CD4-positive, alpha-beta memory T cell (primary cell): ENCODE results near the gene TMEM95. TPM values are rescaled to one million over a fixed set of nuclear protein-coding genes. Genes with fewer than 3 reads are reported as not detected.

Experiments used
- CTCF ChIA-PET: fragments of 350-600 bp; sonication (Branson Sonifier 250); formaldehyde crosslinking; loops from one replicate; lab custom pipeline; 2021; ENCODE audit warnings: inconsistent platforms; ENCODE audit not compliant: partially characterized antibody; lab: Charles Lee
- POLR2A ChIA-PET: fragments of 350-600 bp; sonication (Branson Sonifier 250); formaldehyde crosslinking; loops from one replicate; lab custom pipeline; 2021; ENCODE audit not compliant: partially characterized antibody; lab: Charles Lee
- DNase-seq, 5 donors: peaks; one replicate each; pipeline versions ENCODE4 v3.0.0 to v3.0.0-alpha.2; 2020 to 2022; ENCODE audit warnings: mixed read lengths in 1 of 5
- H3K27ac ChIP-seq: one replicate; pipeline ENCODE4 v1.7.0; 2013; ENCODE audit warnings: low read depth, low read length
- H3K27me3 ChIP-seq: 2 replicates; pipeline ENCODE4 v1.7.0; 2013; ENCODE audit warnings: mild to moderate bottlenecking, low read length, moderate library complexity; ENCODE audit not compliant: insufficient read depth
- H3K36me3 ChIP-seq: 2 replicates; pipeline ENCODE4 v1.7.0; 2013; ENCODE audit warnings: mild to moderate bottlenecking, low read length, moderate library complexity; ENCODE audit not compliant: insufficient read depth
- H3K4me1 ChIP-seq: 2 replicates; pipeline ENCODE4 v1.7.0; 2013; ENCODE audit warnings: mild to moderate bottlenecking, low read length, moderate library complexity; ENCODE audit not compliant: insufficient read depth
- H3K4me3 ChIP-seq, 2 donors: one replicate each; pipeline ENCODE4 v1.7.0; 2013; ENCODE audit warnings: low read length in 2 of 2, mild to moderate bottlenecking in 1 of 2
- H3K9me3 ChIP-seq, 2 donors: one replicate each; pipeline ENCODE4 v1.7.0; 2013; ENCODE audit warnings: low read length in 2 of 2, control low read depth in 1 of 2; ENCODE audit not compliant: control insufficient read depth in 1 of 2
- H3K27ac Mint-ChIP-seq, 7 donors: one replicate each; pipeline ENCODE4 v1.8.0; 2020 to 2021; ENCODE audit warnings: mixed read lengths in 7 of 7, mild to moderate bottlenecking in 6 of 7, inconsistent platforms in 3 of 7, moderate library complexity in 3 of 7
- H3K27me3 Mint-ChIP-seq, 2 donors: one replicate each; pipeline ENCODE4 v1.8.0; 2020 to 2021; ENCODE audit warnings: mixed read lengths in 2 of 2
- H3K36me3 Mint-ChIP-seq, 2 donors: one replicate each; pipeline ENCODE4 v1.8.0; 2020 to 2021; ENCODE audit warnings: mixed read lengths in 2 of 2, inconsistent platforms in 1 of 2, mild to moderate bottlenecking in 1 of 2
- H3K4me1 Mint-ChIP-seq, 4 donors: one replicate each; pipeline ENCODE4 v1.8.0; 2020 to 2021; ENCODE audit warnings: mixed read lengths in 4 of 4, mild to moderate bottlenecking in 1 of 4
- H3K4me3 Mint-ChIP-seq, 8 donors: one replicate each; pipeline ENCODE4 v1.8.0; 2020 to 2021; ENCODE audit warnings: mixed read lengths in 8 of 8, mild to moderate bottlenecking in 7 of 8, moderate library complexity in 6 of 8, inconsistent platforms in 3 of 8
- H3K9me3 Mint-ChIP-seq, 8 donors: one replicate each; pipeline ENCODE4 v1.8.0; 2020 to 2021; ENCODE audit warnings: mixed read lengths in 8 of 8, mild to moderate bottlenecking in 5 of 8, inconsistent platforms in 3 of 8, moderate library complexity in 1 of 8
- intact Hi-C: fragments of 100-400 bp; cut with micrococcal nuclease; formaldehyde crosslinking; loops from one replicate; pipeline ENCODE4 v1.15.1; 2023
- polyA plus RNA-seq, 2 donors: library from polyadenylated mRNA; unstranded; fragments of 300-500 nt; fragmentation: Illumina TruSeq; gene quantifications; one replicate each; pipeline ENCODE4 v1.2.3, GENCODE V29; 2021
- total RNA-seq, 2 experiments: library from RNA; stranded (reverse); gene quantifications; one replicate each; pipeline ENCODE4 v1.2.3, GENCODE V29; 2021

The TMEM95 gene
- total and polyA plus RNA-seq, 4 experiments from 2014 or later, result not detected

- CTCF ChIA-PET, result interaction anchor here (0.9 to 6.5 kb wide), 11 partner anchors 8 to 278 kb away, joined by 3 to 115 read pairs (median 5); partner anchors contain the start of genes ACAP1, GPS2 and TMEM95
- no peak overlapping the region for H3K4me3 ChIP-seq
- no peak overlapping the region for H3K4me3 Mint-ChIP-seq
- intact Hi-C loops, result loop anchor here (1.0 kb wide), 4 partner anchors 12 to 44 kb away; partner anchors contain the start of gene ACAP1
- peaks cover 20% of the 10 kb centered on the region for H3K4me1 ChIP-seq
- no peaks in the 10 kb centered on the region for H3K27me3 Mint-ChIP-seq
- no peaks in the 10 kb centered on the region for H3K27me3 ChIP-seq
- no peaks in the 10 kb centered on the region for H3K9me3 Mint-ChIP-seq
- POLR2A ChIA-PET, result interaction anchor here (1.3 to 6.8 kb wide), 3 partner anchors 11 to 28 kb away, joined by 5 to 61 read pairs (median 12); partner anchors contain the start of gene ACAP1
- H3K9me3 ChIP-seq, result no peaks in the 10 kb centered on the region
- peaks cover 9 to 38% of the 10 kb centered on the region in 2 donors for H3K36me3 Mint-ChIP-seq
- DNase-seq, result peak; percentile 50 to 72 (median 56)
- peaks cover 27% of the 10 kb centered on the region for H3K36me3 ChIP-seq
- H3K4me1 Mint-ChIP-seq, result peaks cover 17 to 28% (median 18%) of the 10 kb centered on the region in 4 donors
- H3K27ac Mint-ChIP-seq, result peak overlapping the region in 3 of 7 donors; percentile 18 to 78 (median 55)
- H3K27ac ChIP-seq, result no peak overlapping the region
Observed at GRCh38 chr17:7323731-7324437, 31.1 kb upstream of the TMEM95 start.

DNA sequence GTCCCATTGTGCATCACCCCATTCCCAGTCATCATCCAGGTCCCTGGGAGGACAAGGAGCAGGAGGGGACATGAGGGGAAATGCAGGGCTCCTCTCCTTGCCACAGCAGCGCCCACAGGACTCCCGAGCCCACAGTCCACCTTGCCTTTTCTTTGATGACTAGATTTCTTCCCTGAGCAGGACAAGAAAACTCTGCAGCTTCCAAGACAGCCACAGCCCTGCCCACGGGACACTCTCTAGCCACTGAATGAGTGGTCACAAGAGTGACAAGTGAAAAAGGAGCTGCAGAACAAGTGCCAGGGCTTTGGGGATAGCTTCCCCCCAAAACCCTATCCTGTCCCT, 30.5 kb upstream of the TMEM95 start:
- Mint-ChIP-seq H3K36me3 (peaks cover 8 to 36% of the 10 kb centered on the region in 2 donors), H3K27me3 (no peaks in the 10 kb centered on the region), H3K9me3 (peaks cover 0 to 3% (median 0%) of the 10 kb centered on the region in 8 donors), H3K27ac (peak overlapping the region in 3 of 7 donors; percentile 18 to 78 (median 55)), H3K4me3 (no peak overlapping the region), H3K4me1 (peaks cover 17 to 31% (median 20%) of the 10 kb centered on the region in 4 donors)
- Histone ChIP-seq H3K27me3 (no peaks in the 10 kb centered on the region), H3K4me3 (no peak overlapping the region), H3K4me1 (peaks cover 20% of the 10 kb centered on the region), H3K9me3 (no peaks in the 10 kb centered on the region), H3K27ac (no peak overlapping the region), H3K36me3 (peaks cover 27% of the 10 kb centered on the region)
- ChIA-PET CTCF (interaction anchor here (0.9 to 6.5 kb wide), 9 partner anchors 9 to 278 kb away, joined by 3 to 115 read pairs (median 6); partner anchors contain the start of genes ACAP1, GPS2 and TMEM95), POLR2A (interaction anchor here (0.7 to 6.8 kb wide), 6 partner anchors 12 to 28 kb away, joined by 3 to 61 read pairs (median 8); partner anchors contain the start of gene ACAP1)
- intact Hi-C loops, result loop anchor here (1.0 kb wide), 4 partner anchors 12 to 44 kb away; partner anchors contain the start of gene ACAP1
- DNase-seq, result no peak

DNA sequence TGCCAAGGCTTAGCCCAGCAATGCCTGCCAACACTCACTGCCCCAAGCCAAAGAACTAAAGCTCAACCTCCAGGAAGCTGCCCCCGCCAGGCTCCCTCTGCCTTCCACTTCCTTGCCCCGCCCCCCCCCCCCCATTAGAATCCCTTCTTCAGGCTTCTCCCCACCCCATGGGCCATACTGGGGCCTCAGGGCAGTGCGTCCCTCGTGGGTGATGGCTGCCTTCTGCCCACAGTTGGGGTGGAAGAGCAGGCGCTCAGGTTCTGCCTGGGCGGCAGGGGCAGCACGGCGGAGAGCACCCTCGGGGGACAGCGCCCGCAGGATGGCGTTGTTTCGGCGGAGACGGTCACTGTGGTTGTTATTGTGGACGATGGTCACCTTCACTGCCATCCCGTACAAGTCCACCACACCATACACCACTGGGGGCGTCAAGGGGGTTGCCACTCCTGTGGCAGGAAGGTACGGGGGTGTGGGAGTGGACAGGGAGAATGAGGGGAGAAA, 29.9 kb upstream of the TMEM95 start:
- no peak for DNase-seq
- H3K27ac Mint-ChIP-seq, result peak overlapping the region in 2 of 7 donors; percentile 18 to 66
- H3K4me3 Mint-ChIP-seq, result no peak overlapping the region
- H3K27ac ChIP-seq, result no peak overlapping the region
- H3K4me1 ChIP-seq, result peaks cover 20% of the 10 kb centered on the region
- intact Hi-C loops, result no loop called here
- CTCF ChIA-PET, result interaction anchor here (0.9 to 6.5 kb wide), 10 partner anchors 10 to 279 kb away, joined by 3 to 115 read pairs (median 6); partner anchors contain the start of genes ACAP1, GPS2 and TMEM95
- H3K4me3 ChIP-seq, result no peak overlapping the region
- peaks cover 21 to 38% (median 25%) of the 10 kb centered on the region in 4 donors for H3K4me1 Mint-ChIP-seq
- peaks cover 8 to 38% of the 10 kb centered on the region in 2 donors for H3K36me3 Mint-ChIP-seq
- H3K27me3 ChIP-seq, result no peaks in the 10 kb centered on the region
- POLR2A ChIA-PET, result interaction anchor here (0.7 to 6.8 kb wide), 6 partner anchors 13 to 29 kb away, joined by 3 to 61 read pairs (median 8); partner anchors contain the start of gene ACAP1
- H3K9me3 ChIP-seq, result no peaks in the 10 kb centered on the region
- H3K9me3 Mint-ChIP-seq, result peaks cover 0 to 4% (median 0%) of the 10 kb centered on the region in 8 donors
- no peaks in the 10 kb centered on the region for H3K27me3 Mint-ChIP-seq
- peaks cover 27% of the 10 kb centered on the region for H3K36me3 ChIP-seq

GRCh38 chr17:7326186-7326585, 28.8 kb upstream of the TMEM95 start:
- ChIA-PET CTCF (interaction anchor here (0.9 to 6.5 kb wide), 7 partner anchors 10 to 111 kb away, joined by 3 to 115 read pairs (median 14); partner anchors contain the start of genes ACAP1 and TMEM95), POLR2A (interaction anchor here (1.1 to 6.8 kb wide), 4 partner anchors 11 to 19 kb away, joined by 4 to 61 read pairs (median 10); partner anchors contain the start of genes ACAP1 and GPS2)
- Histone ChIP-seq H3K27me3 (no peaks in the 10 kb centered on the region), H3K4me3 (no peak overlapping the region), H3K4me1 (peaks cover 30% of the 10 kb centered on the region), H3K27ac (no peak overlapping the region), H3K36me3 (peaks cover 22% of the 10 kb centered on the region), H3K9me3 (no peaks in the 10 kb centered on the region)
- DNase-seq, result no peak
- Mint-ChIP-seq H3K27me3 (no peaks in the 10 kb centered on the region), H3K4me1 (peaks cover 23 to 46% (median 30%) of the 10 kb centered on the region in 4 donors), H3K4me3 (peak overlapping the region in 1 of 8 donors; percentile 35), H3K9me3 (peaks cover 0 to 4% (median 0%) of the 10 kb centered on the region in 8 donors), H3K36me3 (peaks cover 4 to 30% of the 10 kb centered on the region in 2 donors), H3K27ac (peak overlapping the region in 3 of 7 donors; percentile 13 to 63 (median 29))
- intact Hi-C loops, result no loop called here

DNA sequence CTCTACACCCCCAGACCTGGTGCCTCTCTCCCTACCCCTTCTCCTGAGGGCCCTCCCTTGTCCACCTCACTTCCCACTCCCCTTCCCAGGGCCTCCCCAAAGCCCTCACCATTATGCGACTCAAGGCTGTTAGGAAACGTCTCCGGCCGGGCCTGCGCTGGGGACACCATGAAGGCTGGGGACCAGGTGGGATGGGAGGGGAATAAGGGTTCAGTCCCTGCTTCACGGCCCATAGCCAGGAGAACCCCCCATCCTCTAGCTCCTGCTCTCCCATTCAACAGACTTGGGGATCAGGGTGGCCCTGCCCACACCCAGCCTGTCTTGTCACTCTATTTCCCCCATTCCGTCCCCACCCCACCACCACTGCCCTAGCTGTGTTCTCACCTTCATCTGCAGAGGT, 27.9 kb upstream of the TMEM95 start:
- H3K9me3 ChIP-seq, result no peaks in the 10 kb centered on the region
- H3K4me3 ChIP-seq, result no peak overlapping the region
- ChIA-PET CTCF (interaction anchor here (0.9 to 6.5 kb wide), 4 partner anchors 9 to 29 kb away, joined by 3 to 115 read pairs (median 18); partner anchors contain the start of gene ACAP1), POLR2A (interaction anchor here (1.1 to 6.8 kb wide), 3 partner anchors 11 to 17 kb away, joined by 4 to 61 read pairs (median 6); partner anchors contain the start of genes ACAP1 and GPS2)
- peaks cover 0 to 22% of the 10 kb centered on the region in 2 donors for H3K36me3 Mint-ChIP-seq
- intact Hi-C loops, result no loop called here
- H3K36me3 ChIP-seq, result peaks cover 15% of the 10 kb centered on the region
- peaks cover 34% of the 10 kb centered on the region for H3K4me1 ChIP-seq
- no peak for DNase-seq
- H3K27me3 ChIP-seq, result no peaks in the 10 kb centered on the region
- H3K27me3 Mint-ChIP-seq, result no peaks in the 10 kb centered on the region
- peaks cover 0 to 4% (median 0%) of the 10 kb centered on the region in 8 donors for H3K9me3 Mint-ChIP-seq
- H3K27ac Mint-ChIP-seq, result peak overlapping the region in 1 of 7 donors; percentile 93
- no peak overlapping the region for H3K27ac ChIP-seq
- H3K4me1 Mint-ChIP-seq, result peaks cover 22 to 49% (median 32%) of the 10 kb centered on the region in 4 donors
- no peak overlapping the region for H3K4me3 Mint-ChIP-seq

GRCh38 chr17:7327501-7327900, 27.5 kb upstream of the TMEM95 start:
- H3K27me3 ChIP-seq, result no peaks in the 10 kb centered on the region
- H3K27ac ChIP-seq, result no peak overlapping the region
- H3K36me3 ChIP-seq, result peaks cover 13% of the 10 kb centered on the region
- no peaks in the 10 kb centered on the region for H3K9me3 ChIP-seq
- CTCF ChIA-PET, result interaction anchor here (1.7 to 6.5 kb wide), 3 partner anchors 9 to 22 kb away, joined by 6 to 115 read pairs (median 31); partner anchors contain the start of gene ACAP1
- H3K4me1 ChIP-seq, result peaks cover 39% of the 10 kb centered on the region
- DNase-seq, result no peak
- Mint-ChIP-seq H3K27ac (peak overlapping the region in 2 of 7 donors; percentile 76 to 93), H3K4me3 (peak overlapping the region in 4 of 8 donors; percentile 42 to 98 (median 54)), H3K36me3 (peaks cover 0 to 19% of the 10 kb centered on the region in 2 donors), H3K27me3 (no peaks in the 10 kb centered on the region), H3K9me3 (peaks cover 0 to 4% (median 0%) of the 10 kb centered on the region in 8 donors), H3K4me1 (peaks cover 26 to 54% (median 36%) of the 10 kb centered on the region in 4 donors)
- no peak overlapping the region for H3K4me3 ChIP-seq
- POLR2A ChIA-PET, result interaction anchor here (1.1 to 6.8 kb wide), 2 partner anchors 10 to 18 kb away, joined by 4 to 61 read pairs; partner anchors contain the start of gene ACAP1
- intact Hi-C loops, result no loop called here
